ENCODE results near the gene MACROD2. TPM values are rescaled to one million over a fixed set of nuclear protein-coding genes. Genes with fewer than 3 reads are reported as not detected.
"Not testable (repeated sequence)": the region's sequence is repeated elsewhere in the genome, so short reads cannot be mapped to it uniquely, and the experiment has no call there.

MACROD2 gene
- total RNA-seq, 1 experiment from 2014 or later: 0.86 TPM

- no peak for DNase-seq (ENCODE audit: low read depth)
Observed at GRCh38 chr20:14913896-14914620, 918.7 kb downstream of the MACROD2 start.

- no peak for DNase-seq (ENCODE audit: low read depth)
Observed at GRCh38 chr20:14914633-14915032, 919.3 kb downstream of the MACROD2 start.

DNA sequence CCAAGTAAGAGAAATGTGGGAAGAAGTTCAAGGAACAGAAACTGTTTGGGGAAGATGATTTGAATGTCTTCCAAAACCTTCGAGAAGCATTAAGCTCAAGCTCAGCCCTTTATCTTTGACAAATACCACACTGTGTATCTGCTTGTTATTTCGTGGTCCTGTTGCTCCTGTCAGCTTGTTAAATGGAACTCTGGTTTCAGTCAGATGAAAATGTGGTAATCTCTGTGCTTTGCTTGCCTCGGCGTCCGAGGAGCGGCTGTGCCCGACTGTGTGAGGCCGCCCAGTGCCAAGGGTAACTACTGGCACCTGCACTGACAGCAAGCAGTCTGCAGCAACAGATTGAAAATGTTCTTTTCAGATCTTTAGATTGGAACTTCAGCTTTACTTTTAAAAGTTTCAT is 920.0 kb downstream of the MACROD2 start:
- no peak for DNase-seq (ENCODE audit: low read depth)

DNA sequence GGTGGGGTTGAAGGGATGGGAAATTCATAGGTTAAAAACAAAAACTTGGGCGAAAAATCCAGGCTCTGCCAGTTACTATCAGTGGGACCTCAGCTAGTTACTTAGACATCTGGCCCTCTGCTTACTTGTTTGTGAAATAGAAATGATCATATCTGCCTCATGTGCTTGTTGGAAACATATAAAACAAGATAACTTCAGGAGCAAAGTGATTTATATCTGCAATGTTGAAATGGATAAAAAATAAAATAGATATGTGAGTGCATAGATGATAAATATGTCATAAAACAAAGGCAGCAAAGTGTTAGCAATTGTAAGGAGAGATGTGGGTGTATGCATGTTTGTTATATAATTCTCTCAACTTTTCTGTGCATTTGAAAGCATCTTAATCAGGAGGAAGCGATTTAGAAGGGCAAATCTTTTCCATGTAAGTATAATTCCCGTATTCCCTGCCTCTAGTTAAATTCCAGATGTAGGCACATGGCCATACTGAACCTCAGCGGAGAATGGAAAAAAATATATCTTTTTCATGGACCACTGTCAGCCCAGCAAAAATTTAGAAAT is 921.1 kb downstream of the MACROD2 start:
- no peak for DNase-seq (ENCODE audit: low read depth)

GRCh38 chr20:14918281-14918680 is 923.0 kb downstream of the MACROD2 start:
- no peak for DNase-seq (ENCODE audit: low read depth)

GRCh38 chr20:14918976-14919375 is 923.7 kb downstream of the MACROD2 start:
- DNase-seq (ENCODE audit: low read depth): no peak

- no peak for DNase-seq (ENCODE audit: low read depth)
Observed at GRCh38 chr20:14919501-14920081, 924.3 kb downstream of the MACROD2 start.

- no peak for DNase-seq (ENCODE audit: low read depth)
Observed at GRCh38 chr20:14921513-14921912, 926.2 kb downstream of the MACROD2 start.

- no peak for DNase-seq (ENCODE audit: low read depth)
Observed at GRCh38 chr20:14922503-14923267, 927.4 kb downstream of the MACROD2 start.

DNA sequence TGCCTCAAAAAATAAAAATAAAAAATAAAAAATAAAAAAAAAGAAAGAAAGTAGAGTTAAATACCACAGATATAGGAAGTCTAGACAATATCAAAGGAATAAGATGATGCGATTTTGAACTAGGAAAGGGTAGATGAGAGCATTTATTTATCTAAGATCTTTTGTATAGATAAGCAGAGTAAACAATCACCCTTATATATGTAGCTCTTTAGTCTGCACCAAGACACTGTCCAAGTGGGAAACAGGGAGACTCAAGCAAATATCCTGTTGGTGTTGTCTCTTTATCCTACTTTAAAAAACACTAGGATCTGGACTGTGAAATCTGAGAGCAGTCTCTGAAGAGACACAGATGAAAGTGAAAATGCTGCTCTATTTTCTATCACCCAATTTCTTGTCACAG is 929.1 kb downstream of the MACROD2 start:
- DNase-seq (ENCODE audit: low read depth): no peak

DNA sequence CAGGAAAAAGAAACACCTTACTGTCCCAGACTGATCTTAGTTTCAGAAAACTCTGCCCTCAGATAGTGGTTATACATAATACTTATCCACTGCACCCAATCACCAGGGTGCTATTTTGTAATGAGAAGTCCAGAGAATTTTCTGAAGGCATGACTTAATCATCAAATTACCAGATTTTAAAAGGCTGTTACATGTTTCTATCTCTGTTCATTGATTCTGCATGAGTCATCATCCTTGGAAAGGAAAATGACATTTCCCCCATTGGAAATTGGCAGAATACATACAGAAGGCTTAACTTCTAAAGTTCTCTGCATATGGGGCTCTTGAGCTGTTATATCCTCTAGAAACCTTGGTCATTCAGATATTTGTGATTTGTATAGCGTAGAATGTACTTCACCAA is 930.0 kb downstream of the MACROD2 start:
- no peak for DNase-seq (ENCODE audit: low read depth)

- not testable (repeated sequence) for DNase-seq (ENCODE audit: low read depth)
Observed at GRCh38 chr20:14926436-14926835, 931.1 kb downstream of the MACROD2 start.

DNA sequence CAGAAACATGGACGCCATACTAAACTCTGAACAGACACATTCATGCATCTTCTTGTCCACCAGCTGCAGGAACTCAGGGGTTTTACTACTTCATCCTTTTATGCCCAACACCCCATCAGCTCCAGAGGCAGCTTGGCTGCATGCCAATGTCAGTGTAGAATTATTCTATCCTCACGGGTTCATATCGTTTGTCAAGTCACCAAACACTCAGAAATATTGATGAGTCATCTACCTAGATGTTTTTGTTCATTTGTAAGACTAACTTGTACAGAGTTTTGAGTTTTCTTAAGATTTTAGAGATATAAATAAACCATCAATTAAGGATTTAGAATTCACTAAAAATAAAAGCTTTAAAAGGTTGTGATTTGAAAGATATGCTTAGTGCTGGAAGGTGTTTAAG is 932.8 kb downstream of the MACROD2 start:
- DNase-seq (ENCODE audit: low read depth): no peak

DNA sequence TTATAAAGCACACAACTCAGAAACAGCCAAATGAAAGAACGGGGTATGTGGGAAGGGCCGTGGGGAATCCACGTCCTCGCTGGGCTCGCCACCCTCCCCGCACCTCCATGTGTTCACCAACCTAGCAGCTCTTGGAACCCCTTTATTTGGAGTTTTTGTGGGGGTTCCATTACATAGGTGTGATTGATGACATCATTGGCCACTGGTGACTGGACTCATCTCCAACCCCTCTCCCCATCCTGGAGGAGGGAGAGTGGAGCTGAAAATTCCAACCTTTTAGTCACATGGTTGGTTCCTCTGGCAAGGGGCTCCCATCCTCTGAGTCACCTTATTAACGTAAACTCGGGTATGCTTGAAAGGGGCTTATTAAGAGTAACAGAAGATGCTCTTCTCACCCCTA is 934.1 kb downstream of the MACROD2 start:
- DNase-seq (ENCODE audit: low read depth): no peak

DNA sequence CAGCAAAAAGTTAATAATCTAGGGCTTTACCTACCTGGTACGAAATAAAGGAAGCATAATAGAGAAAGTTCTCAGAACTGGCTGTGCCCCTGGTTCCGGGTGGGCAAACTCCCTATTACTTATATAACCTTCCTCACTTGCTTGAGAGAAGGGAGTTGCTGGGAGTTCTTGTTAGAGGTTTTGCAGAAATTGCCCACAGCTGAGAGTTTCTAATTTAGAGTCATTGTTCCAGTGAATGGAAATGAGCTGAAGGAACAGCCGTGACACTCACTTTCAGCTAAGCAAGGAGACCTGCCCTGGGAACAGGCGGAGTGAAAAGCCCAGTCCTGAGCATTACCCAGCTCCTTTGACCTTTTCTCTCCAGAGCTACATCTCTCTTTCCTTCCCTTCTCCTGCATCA is 936.7 kb downstream of the MACROD2 start:
- DNase-seq (ENCODE audit: low read depth): no peak

DNA sequence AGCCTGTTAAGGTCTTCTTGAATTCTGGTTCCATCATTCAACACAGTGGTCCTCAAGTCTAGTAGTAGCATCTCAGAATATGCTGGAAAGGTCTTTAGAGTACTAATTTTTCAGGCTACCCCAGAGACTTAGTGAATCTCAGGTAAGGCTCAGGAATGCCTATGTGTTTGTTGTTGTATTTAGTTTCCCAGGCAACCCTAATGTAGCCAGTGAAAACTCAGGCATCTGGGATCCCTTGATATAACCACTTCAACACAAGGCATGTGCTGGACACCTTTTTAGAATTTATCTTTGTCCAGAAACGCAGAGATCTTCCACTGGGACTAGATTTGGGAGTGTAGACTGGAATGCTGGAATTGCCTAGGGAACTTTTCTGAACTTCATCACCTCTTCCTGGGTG is 940.0 kb downstream of the MACROD2 start:
- no peak for DNase-seq (ENCODE audit: low read depth)

DNA sequence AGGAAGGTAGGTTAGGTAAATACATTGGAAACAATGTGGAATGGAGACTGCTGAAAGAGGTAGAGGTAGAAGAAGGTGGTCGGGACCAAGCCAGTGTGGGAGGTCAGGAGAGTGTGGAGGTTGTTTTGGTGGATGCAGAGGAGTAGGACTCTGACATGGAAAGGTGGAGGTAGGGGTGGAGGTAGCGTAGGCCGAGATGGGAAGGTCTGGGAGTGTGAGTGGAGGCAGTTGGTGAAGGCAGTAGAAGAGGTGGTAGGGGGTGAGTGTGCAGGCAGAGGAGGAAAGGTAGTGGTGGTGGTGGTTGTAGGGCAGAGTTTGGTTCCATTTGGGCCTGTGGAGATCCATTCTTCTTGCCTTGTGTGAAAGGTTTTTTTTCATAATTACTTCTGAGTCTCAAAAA is 941.7 kb downstream of the MACROD2 start:
- no peak for DNase-seq (ENCODE audit: low read depth)

- no peak for DNase-seq (ENCODE audit: low read depth)
Observed at GRCh38 chr20:14937846-14938245, 942.5 kb downstream of the MACROD2 start.

DNA sequence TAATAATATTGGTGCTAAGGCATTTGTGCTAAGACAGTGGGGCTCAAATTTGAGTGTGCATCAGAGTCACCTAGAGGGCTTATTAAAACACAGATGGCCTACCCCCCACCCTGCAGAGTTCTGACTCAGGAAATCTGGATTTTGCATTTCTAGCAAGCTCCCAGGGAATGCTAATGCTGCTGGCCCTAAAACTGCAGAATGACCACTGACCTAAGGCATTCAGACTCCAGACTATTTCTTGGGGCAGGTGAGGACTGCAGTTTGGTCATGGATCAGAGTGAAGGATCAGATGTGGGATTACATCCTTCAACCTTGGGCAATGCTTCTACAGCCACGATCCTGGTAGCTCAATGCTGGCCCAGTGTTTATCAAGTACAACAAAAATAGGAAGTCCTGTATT is 952.2 kb downstream of the MACROD2 start:
- DNase-seq (ENCODE audit: low read depth): no peak

GRCh38 chr20:14947946-14948345 is 952.6 kb downstream of the MACROD2 start:
- DNase-seq (ENCODE audit: low read depth): no peak

GRCh38 chr20:14948416-14948815 is 953.1 kb downstream of the MACROD2 start:
- no peak for DNase-seq (ENCODE audit: low read depth)

DNA sequence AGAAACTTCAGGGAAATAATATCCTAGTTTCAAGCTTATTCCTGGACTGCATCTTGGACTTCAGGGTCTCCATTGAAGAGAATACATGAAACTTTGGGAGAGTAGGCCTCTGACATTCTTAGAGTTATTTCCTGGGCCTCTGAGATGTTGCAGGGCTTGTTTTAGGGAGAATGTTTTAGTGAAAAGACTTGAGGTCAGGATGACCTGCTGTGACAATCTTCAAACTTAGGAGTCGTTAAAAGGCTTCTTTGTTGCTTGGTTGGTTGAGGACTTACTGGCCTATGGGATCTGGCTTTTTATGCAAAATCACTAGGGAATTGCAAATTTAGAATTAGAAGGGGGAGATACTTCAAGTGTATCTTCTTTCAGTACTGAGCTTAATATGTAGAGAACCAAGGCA is 955.3 kb downstream of the MACROD2 start:
- DNase-seq (ENCODE audit: low read depth): no peak

GRCh38 chr20:14951105-14951504 is 955.8 kb downstream of the MACROD2 start:
- DNase-seq (ENCODE audit: low read depth): no peak

All from Daoy (cell line).